ENCODE results near the gene CSNK1G2.

The CSNK1G2 gene

DNA sequence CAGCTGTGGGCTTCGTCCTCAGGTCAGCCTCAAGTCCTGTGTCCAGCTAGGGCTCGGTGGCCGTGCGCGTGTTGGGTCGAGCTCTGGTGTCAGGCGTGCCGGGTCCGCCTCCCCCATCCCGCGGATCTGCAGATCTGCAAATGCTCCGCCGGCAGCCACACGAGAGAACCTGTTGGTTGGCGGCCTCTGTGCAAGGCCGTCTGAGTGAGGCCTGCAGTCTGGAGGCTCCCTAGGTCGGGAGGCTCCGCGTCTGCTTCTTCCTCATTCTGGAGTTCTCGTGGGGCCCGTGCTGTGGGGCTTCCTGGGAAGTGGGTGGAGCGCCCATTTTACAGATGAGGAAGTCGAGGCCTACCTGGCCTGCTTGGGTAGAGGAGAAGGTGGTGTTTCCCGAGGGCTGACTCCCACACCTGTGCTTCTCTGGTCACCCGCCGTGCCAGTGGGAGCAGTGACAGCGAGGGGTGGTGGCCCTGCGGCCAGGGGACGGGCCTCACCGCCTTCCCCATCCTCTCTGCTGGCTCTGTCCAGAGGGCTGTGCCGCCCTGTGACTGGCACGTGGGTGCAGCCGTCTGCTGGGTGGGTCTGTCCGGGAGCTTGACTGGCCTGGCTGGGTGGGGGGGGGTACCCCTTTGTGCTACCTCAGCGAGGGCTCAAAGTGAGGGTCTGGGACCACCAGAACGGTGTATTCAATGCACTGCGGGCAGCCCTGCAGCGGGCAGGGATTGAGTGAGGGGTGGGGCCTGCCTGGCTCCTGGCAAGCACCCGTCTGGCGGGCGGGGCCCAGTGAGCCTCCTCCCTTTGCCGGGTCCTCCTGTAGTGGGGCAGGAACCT, 3.3 kb downstream of the CSNK1G2 start:
- DNase-seq (ENCODE audit: low read depth): no peak

DNA sequence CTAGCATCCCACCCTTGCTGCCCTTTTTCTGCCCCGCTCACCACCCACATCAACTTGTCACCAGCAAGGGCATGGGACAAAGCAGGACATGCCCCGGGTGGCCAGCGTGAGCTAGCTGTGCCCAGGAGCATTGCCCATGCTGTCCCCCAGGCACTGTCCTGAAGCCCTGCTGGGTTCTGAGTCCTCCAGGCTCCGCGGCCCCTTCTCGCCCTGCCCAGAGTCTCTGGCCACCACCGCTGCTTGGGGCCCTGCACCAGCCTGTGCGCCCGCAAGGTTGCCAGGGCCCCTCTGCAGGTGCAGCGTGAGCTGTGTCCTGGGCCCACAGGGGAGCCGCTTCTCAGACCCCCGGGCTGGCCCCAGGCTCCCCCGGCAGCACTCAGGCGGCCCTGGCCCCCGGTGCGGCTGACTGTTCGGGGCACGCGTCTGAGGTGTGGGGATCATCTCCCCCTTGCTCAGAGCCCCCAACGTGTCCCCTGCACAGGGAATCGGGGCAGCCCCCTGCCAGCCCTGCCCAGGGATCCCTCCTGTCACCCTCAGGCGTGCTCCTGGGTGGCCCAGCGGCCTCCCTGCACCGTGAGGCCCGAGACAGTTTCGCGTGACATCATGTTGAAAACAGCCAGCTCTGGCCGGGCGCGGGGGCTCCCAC, 4.1 kb downstream of the CSNK1G2 start:
- no peak for DNase-seq (ENCODE audit: low read depth)

DNA sequence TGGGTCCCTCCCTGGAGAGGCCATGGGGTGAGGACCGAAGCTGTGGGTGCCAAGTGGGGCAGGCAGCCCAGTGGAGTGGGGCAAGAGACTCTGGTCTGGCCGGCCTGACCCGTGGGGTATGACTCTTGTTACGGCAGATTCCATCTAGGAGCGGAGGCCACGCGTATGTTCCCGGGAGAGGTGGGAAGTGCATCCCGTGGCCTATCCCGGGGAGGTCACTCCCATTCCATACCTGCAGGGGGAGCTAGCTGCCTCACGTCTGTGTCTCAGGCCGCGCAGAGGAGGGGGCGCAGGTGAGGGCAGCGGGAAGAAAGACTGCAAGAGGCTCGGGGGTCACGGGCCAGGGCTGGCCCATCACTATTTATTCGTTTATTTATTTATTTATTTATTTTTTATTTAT, 4.9 kb downstream of the CSNK1G2 start:
- no peak for DNase-seq (ENCODE audit: low read depth)

DNA sequence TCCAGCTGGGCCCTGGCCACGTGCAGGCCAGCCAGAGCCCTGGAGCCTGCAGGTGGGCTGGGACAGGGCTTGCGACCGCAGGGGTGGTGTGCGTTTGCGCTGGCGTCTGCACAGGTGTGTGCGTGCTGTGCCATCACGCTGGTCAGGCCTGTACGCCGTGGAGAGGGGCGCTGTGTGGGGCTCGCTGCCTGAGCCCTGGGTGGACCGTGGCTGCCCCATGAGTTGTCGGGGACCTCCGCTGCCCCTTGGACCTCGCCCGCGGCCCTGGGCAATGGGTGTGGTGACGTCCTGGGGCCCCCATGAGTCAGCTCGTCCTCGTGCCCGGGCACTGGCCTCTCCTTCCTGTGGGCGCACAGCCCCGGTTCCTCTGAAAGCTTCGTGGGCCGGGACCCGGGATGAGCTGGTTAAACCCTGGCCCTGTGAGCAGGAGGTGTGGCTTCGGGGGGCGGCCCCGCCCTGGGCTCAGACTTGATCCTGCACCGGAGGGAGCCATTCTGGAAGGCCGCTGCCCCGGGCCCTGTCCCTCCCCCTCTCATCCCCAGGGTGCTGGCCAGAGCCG, 6.8 kb downstream of the CSNK1G2 start:
- no peak for DNase-seq (ENCODE audit: low read depth)

DNA sequence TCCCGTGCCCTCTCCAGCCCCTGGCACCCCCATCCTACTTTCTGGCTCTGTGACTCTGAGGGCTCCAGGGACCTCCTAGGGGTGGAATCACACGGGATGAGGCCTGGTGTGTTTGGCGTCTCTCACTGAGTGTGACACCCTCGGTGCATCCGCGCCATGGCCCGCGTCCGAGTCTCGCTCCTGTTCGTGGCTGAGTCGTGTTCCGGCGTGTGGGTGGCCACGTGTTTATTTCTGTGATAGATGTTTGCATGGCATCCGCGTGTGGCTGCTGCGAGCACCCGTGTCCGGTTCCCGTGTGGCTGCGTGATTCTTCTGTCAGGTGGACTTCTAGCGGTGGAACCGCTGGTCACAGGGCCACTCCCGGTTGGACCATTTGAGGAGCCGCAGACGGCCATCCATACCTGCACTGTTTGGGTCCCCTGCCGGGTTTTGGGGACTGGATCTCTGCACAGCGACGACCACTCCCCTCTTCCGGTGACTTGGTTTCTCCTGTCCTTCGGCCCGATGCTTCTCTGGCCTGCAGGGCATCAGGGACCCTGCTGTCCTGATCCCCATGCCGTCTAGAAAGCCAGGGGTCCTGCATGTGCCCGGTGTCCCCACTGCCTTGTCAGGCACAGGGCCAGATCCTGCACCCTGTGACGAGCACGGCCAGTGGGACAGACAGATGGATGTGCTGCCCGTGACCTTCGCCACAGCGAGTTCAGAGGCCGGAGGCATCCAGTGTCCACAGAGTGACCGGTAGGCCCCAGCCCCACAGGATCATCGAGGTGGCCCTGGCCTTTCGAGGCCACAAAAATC, 8.5 kb downstream of the CSNK1G2 start:
- DNase-seq (ENCODE audit: low read depth): no peak

DNA sequence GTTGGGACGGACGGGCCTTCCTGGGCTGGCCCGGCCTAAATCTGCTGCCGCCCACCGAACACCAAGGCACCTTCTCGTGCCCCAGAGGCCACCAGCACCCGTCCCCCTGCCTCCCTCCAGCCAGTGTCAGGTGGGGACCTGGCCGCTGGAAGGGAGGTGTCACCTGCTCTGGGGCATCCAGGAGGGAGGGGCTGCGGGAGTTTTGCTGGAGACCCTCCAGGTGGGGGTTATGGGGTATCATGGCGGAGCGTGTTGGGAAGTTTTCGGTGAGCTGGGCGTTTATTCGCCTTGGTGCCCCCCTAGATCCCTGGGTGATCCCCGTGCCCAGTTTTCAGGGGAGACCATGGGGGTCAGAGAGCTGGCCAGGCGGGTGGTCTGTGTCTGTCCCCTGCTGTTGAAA, 9.7 kb downstream of the CSNK1G2 start:
- DNase-seq (ENCODE audit: low read depth): no peak

DNA sequence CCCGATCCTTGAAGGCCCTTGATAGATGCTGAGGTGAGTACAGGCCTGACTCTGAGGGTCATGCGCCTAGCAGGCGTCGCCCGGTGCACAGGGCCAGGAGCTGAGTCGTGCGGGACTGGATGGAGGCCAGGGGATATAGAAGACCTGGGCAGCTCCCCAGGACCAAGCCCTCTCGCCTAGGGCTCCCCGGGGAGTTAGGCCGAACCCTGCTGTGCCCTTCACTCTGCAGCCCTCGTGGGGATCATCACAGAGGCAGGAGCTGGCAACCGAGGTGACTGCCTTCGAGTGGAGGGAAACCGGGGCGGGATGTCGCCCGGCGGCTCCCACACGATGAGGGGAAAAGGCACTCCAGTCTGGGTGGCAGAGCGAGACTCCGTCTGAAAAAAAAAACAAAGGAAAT, 11.7 kb downstream of the CSNK1G2 start:
- DNase-seq (ENCODE audit: low read depth): no peak

DNA sequence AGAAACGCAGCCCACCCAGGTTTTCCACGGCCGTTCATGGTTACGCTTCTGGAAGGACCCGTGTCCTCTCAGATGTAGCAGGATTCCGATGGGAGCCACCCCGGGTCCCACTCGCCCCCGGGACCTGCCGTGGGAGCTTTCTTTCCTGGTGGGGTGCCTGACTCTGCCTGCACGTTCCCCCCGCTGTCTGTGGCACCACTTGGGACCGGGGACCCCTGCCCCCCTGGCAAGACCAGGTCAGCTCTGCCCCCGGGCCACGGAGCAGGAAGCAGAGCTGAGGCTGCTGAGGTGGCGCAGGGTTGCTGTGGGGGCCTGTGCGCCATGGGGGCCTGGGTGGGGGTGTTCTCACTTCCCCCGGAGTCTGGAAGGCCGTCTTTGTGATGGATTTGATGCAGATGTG, 12.1 kb downstream of the CSNK1G2 start:
- no peak for DNase-seq (ENCODE audit: low read depth)

DNA sequence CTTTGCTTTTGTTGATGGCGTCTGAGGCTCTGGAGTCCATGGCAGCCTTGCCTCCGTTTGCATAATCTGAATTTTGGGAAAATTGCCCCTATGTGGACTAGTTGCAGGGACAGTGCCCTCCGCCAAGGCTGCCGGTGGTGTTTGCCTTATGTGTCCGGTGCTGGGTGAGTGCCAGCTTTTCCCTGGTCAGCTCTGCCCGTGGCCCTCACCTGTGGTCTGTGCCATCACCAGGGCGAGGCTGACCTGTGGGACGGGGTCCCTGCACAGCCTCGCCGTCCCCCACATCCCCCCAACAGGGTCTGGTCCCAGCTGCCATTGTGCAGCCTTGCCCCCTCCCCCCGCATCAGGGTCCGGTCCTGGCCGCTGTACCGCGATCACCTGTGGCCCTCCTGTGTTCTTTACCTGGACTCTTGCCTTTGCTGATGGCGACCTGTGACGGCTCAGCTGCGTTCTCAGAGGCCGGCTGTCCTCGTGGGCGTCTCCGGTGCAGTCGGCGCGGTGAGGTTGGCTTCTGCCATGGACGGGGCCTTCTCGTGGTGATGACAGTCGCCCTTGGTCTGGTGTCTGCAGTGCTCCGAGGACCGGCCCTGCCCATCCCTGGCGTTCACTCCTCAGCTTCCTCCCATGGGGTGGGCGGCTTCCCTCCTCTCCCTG, 12.6 kb downstream of the CSNK1G2 start:
- no peak for DNase-seq (ENCODE audit: low read depth)

DNA sequence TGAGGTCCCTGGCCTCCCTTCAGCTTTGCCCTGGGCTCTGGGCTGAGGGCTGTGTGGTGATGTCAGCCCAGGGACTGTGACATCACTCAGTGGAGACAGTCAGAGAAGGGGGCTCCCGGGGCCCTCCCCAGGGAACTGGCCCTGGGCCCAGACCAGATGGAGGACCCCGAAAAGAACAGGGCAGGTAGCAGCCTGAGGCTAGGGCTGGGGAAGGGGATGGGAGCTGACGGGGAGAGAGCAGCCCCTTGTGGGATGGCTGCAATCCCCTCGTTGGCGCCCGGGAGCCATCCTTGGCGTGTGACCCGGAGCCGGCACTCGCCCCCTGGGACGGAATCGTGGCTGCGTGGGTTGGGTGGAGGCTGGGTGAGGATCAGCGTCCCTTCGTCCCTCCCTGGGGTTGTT, 13.6 kb downstream of the CSNK1G2 start:
- no peak for DNase-seq (ENCODE audit: low read depth)

DNA sequence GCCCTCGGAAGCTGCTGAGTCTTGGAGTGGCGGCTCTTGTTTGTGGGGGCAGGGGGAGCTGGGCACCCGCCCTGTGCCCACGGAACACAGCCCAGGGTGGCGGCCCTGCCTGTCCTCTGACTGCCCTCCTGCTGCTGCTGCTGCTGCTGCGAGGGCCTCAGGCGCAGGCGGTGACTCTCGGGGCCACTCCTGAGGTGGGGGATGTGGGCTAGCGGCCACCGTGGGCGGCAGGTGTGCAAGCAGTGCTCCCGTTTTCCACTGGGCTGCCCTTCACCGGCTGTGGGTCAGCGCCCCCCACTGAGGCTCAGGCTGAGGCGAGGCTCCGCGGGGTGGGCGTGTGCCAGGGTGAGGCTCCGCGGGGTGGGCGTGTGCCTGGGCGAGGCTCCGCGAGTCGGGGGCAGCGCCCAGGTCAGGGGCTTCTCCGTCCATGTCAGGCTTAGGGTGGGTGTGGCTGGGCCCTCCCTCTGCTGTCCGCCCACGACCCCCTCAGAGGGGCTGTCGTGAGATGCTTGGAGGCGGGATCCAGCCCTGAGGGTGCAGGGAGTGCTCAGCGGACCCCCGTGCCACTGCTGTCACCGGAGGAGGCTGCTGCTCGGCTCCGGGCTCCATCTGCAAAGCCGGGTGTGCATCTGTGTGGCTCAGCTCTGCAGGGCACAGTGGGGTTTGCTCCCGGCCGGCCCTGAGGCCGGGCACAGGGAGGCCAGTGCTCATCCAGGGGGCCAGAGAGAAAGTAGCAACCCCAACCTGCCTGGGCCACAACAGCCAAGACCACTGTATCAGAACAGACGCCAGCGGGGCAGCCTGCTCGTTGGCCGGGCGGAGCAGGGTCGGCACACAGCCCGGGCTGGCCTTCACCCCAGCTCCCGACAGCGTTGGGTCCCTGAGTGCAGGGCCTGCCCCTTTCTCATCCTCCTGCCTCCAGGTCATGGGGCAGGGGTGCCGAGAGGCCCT, 14.5 kb downstream of the CSNK1G2 start:
- no peak for DNase-seq (ENCODE audit: low read depth)

DNA sequence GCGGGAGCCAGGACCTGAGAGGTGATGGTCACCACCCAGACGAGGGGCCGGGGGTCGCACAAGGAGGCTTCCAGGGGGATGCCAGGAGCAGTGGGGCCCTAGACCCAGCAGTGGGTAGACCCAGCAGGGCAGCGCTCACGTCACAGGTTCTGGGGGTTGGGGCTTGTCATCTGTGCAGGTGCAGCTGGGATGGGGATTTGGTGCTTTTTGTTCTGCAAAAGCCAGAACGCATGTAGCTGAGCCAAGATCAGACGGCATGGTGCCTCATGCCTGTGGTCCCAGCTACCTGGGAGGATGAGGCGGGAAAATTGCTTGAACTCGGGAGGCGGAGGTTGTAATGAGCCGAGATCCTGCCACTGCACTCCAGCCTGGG, 15.1 kb downstream of the CSNK1G2 start:
- DNase-seq (ENCODE audit: low read depth): no peak

DNA sequence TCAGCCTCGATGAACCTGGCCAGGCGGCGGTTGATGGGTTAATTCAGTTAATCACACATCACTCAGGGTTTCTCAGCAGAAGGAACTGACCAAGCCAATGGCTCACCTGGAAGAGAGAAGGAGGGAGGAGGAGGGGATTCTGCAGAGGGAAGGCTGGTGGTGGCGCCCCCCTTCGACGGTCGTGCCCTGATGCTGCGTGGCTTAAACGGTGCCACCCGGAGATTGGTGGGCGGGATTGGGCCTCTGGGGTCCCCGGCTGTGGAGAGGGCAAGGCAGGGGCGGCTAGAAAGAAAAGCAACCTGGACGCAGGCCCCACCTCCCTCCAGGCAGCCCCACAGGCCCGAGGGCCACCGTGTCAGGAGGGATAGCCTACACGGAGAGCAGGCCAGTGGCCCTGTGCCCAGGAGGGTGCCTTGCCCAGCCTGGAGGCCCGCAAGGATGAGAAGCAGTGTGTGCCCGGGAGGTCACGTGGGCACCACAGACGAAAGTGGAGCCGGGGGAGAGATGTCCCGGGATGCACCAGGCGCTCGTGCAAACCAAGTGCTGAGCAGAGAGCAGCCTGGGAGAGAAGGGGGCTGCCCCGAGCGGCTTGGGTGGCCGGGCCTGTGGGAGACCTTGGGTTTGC, 16.0 kb downstream of the CSNK1G2 start:
- no peak for DNase-seq (ENCODE audit: low read depth)

DNA sequence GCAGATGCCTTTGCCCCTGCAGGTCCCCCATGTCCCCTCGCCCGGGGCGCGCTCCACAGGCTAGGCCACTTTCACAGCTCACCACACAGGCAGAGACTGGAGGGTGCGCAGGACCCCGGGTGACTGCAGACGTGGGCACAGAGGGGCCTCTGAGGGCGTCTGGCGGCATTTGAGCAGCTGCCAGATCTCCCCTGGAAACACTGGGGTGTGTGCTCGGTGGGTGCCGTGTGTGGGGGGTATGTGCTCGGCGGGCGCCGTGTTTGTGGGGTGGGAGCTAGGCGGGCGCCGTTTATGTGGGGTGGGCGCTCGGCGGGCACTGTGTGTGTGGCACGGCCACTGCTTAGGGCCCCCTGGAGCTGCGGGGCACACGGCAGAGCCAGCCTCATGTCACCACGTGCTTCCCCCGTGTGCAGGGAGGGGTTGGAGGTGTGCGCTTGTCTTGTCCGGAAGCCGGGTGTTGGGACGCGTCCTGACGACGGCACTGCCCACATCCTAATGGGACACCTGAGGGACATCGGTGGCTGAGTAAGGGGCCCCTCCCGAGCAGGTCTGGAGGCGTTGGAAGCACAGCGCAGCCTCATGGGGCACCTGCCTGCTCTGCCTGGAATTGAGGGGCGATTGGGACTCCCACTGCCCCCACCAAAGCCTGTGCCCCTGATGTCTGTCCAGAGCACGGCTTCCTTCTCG, 16.7 kb downstream of the CSNK1G2 start:
- DNase-seq (ENCODE audit: low read depth): no peak

DNA sequence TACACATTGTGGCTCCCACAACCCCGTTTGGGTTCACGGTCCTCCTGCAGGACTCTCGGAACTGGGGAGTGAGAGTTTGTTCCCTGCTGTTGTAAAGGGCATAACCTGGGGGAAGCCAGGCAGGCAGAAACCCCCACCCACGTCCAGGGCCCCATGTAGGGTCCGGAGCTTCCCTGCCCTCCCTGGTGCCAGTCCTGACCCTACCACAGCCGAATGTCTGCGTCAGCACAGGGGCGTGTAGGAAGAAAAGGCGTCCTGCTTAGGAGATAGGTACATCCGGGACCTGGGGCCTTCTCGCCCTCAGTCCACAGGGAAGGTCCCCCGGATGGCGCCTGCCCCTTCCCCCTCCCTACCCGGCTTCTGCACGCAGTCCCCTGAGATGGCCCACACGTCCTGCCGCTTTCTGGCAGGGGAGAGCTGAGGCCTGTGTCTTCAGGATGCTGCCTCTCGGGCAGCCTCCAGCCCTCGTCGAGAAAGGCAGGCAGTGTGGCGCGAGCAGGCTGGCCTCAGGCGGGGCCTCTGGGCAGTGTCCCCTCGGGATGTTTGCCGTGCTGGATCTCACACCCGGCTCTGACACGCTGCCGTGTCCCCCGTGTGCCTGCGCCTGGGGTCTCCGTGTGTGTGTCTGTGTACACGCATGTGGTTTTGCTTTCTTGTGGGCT, 19.1 kb downstream of the CSNK1G2 start:
- no peak for DNase-seq (ENCODE audit: low read depth)

DNA sequence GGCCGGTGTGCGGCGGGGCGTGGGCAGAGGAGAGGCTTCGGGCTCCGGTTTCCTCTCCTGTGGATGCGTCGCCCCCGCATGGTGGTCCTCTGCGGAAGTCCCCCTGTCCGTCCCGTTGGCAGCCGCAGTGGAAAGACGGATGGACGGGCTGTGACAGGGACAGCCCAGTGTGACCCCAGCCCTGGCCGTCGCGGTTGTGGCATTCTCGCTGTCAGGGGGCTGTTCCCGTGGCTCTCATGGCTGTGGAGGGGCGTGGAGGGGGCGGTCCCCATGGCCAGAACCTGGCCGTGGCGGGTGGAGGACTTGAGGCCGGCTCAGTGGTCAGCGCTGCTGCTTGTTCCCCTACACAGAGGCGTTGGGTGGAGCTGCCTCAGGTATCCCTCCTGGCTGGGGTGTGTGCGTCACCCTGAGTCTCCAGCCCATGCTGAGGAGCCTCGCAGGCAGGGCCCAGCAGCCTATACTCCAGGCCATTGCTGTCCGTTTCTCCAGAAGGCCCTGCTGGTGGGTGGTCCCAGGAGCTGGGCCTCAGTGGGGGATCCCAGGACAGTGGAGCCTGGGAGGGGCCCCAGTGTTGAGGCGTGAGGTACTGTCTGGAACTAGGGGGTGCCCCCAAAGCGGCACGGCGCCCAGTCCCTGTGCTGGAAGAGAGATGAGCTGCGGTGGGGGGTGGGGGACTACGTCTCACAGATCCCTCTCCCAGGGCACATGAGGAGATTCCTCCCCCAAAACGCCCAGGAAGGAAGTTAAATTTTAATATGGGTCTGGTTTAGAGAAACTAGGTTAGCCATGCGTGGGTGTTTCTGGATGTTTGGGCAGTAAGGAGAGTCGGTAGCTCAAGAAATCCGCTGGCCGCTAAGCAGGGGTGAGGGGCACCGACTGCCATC, 20.3 kb downstream of the CSNK1G2 start:
- no peak for DNase-seq (ENCODE audit: low read depth)

DNA sequence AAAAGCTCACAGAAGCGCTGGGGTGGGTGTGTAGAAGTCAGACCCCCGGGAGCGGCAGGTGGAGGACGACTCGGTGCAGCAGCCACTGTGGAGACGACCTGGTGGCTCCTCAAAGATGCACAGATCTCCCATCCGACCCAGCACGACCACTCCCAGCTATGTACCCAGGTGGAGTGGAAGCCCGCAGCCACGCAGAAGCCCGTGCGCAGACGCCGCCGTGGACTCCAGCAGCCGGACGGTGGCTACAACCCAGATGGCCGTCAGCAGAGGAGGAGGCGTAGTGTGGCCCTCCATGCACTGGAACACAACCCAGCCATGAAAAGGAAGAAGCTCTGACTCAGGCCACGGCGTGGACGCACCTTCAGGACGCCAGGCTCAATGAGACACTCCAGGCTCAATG, 21.7 kb downstream of the CSNK1G2 start:
- DNase-seq (ENCODE audit: low read depth): no peak

DNA sequence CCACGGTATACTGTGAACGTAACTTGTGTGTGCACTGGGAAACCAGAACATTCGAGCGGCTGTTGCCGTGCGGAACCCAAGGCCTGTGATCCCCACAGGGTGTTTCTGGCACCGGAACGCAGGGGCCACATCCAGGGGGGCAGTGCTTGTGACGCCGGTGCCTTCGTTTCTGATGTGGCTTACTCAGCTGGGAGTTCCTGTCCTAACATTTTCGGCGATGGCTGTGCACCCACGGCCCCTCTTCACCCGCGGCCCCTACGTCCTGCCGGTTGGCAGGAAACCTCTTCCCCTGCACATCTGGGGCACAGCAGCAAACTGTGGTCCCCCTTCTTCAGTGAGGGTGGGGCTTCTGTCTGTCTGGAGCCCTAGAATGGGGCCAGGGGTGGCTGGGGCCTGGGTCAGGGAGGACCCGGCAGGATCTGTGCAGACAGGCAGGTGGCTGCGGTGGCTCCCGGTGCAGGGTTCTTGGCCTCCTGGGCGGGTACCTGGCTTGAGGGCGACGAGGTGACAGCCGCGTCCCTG, 26.2 kb downstream of the CSNK1G2 start:
- no peak for DNase-seq (ENCODE audit: low read depth)

Measured in stimulated activated CD8-positive, alpha-beta memory T cell treated with anti-CD3 and anti-CD28 coated beads, Interleukin-7, amount 100 ng/mL, for 24 hours (primary cell).